Endothelial cell of umbilical vein (primary cell): ENCODE data around the gene VGLL4.

Experiments used
- CTCF ChIP-seq, 2 donors: IDR thresholded peaks; 1 replicate in 1 of 2; 2 replicates in 1 of 2; pipeline ENCODE4 v1.5.1; 2011; ENCODE audit warnings: low read length in 2 of 2, mild to moderate bottlenecking in 2 of 2, moderate library complexity in 2 of 2, control low read depth in 1 of 2, inconsistent platforms in 1 of 2, low read depth in 1 of 2; ENCODE audit not compliant: insufficient read depth in 1 of 2; ENCODE audit errors: extremely low read depth in 1 of 2
- EZH2 ChIP-seq: IDR thresholded peaks from 2 replicates; pipeline ENCODE4 v1.6.1; 2012; ENCODE audit warnings: borderline replicate concordance, low read depth, mild to moderate bottlenecking, moderate library complexity, low read length, inconsistent platforms; ENCODE audit not compliant: severe bottlenecking
- JUN ChIP-seq: IDR thresholded peaks from 2 replicates; pipeline ENCODE4 v1.6.1; 2011; ENCODE audit warnings: borderline replicate concordance, low read depth; ENCODE audit not compliant: insufficient read length, insufficient read depth
- MAX ChIP-seq: IDR thresholded peaks from 2 replicates; pipeline ENCODE4 v1.6.1; 2011; ENCODE audit not compliant: insufficient read depth, insufficient read length
- MYC ChIP-seq: IDR thresholded peaks from one replicate; pipeline ENCODE4 v1.6.1; 2011; ENCODE audit warnings: mild to moderate bottlenecking, low read depth, low read length
- POLR2A ChIP-seq: IDR thresholded peaks from 2 replicates; pipeline ENCODE4 v1.6.1; 2012; ENCODE audit warnings: low read depth, mild to moderate bottlenecking, control low read depth, low read length
- POLR2AphosphoS5 ChIP-seq: IDR thresholded peaks from 2 replicates; pipeline ENCODE4 v1.6.1; 2012; ENCODE audit warnings: low read depth, mild to moderate bottlenecking, control low read depth, low read length, moderate library complexity; ENCODE audit not compliant: insufficient read depth

- no peak for TF ChIP-seq CTCF (IDR thresholded peaks at IDR 0.05; ENCODE audit: extremely low read depth in 1 of 2, insufficient read depth in 1 of 2, low read depth in 1 of 2, low read length in 2 of 2)
- no peak for TF ChIP-seq MAX
- TF ChIP-seq POLR2AphosphoS5, result no peak
- no peak for TF ChIP-seq POLR2A
- TF ChIP-seq JUN, result no peak
- TF ChIP-seq EZH2, result no peak
- no peak for TF ChIP-seq MYC
These were observed 47.3 kb downstream of the VGLL4 start for GRCh38 chr3:11596387-11596786.
